Bronchial epithelial cell (primary cell): ENCODE measurements around the gene FGR. TPM values are rescaled to one million over a fixed set of nuclear protein-coding genes. Genes with fewer than 3 reads are reported as not detected.

Source experiments
- DNase-seq: peaks from one replicate; pipeline ENCODE4 v3.0.0-alpha.2; 2010; ENCODE audit warnings: low read depth
- FAIRE-seq: peaks from 2 replicates; lab custom pipeline; 2011; peaks lifted over from hg19 to GRCh38; lab: Jason Lieb, UNC
- H3K27me3 ChIP-seq: 2 replicates; pipeline ENCODE4 v1.5.1; 2011; ENCODE audit warnings: low read length; ENCODE audit not compliant: control insufficient read depth, insufficient read depth
- H3K36me3 ChIP-seq: 2 replicates; pipeline ENCODE4 v1.5.1; 2011; ENCODE audit warnings: low read length; ENCODE audit not compliant: control insufficient read depth, insufficient read depth
- H3K4me3 ChIP-seq: 2 replicates; pipeline ENCODE4 v1.5.1; 2011; ENCODE audit warnings: mild to moderate bottlenecking, low read depth, low read length, control low read depth
- CTCF ChIP-seq: IDR thresholded peaks from 2 replicates; pipeline ENCODE4 v1.5.1; 2011; ENCODE audit warnings: mild to moderate bottlenecking, moderate library complexity, low read length, control low read depth, inconsistent platforms; ENCODE audit not compliant: insufficient read depth, severe bottlenecking
- total RNA-seq: library from RNA; depleted of rRNA; stranded (reverse); fragments of >200 nt; gene quantifications from 2 replicates; pipeline ENCODE4 v1.2.1, GENCODE V29; 2014

The FGR gene
- total RNA-seq, 1 donor from 2014 or later, result 1.1 TPM

- Histone ChIP-seq H3K27me3 (no peaks in the 10 kb centered on the region), H3K36me3 (no peaks in the 10 kb centered on the region), H3K4me3 (no peak overlapping the region)
- no peak for TF ChIP-seq CTCF
- FAIRE-seq (peak; percentile 7), DNase-seq (no peak)
These were observed 17.6 kb downstream of the FGR start for GRCh38 chr1:27617420-27617819.

- peak; percentile 35 for TF ChIP-seq CTCF
- DNase-seq, result no peak
- no peak overlapping the region for H3K4me3 ChIP-seq
- no peak for FAIRE-seq
- no peaks in the 10 kb centered on the region for H3K36me3 ChIP-seq
- no peaks in the 10 kb centered on the region for H3K27me3 ChIP-seq
These were observed 18.5 kb downstream of the FGR start for GRCh38 chr1:27616441-27616840.

- FAIRE-seq (no peak), DNase-seq (no peak)
- Histone ChIP-seq H3K4me3 (no peak overlapping the region), H3K27me3 (no peaks in the 10 kb centered on the region), H3K36me3 (no peaks in the 10 kb centered on the region)
- TF ChIP-seq CTCF, result no peak
These were observed 19.4 kb downstream of the FGR start for GRCh38 chr1:27615346-27616192.

- Histone ChIP-seq H3K27me3 (peaks cover 2% of the 10 kb centered on the region), H3K36me3 (no peaks in the 10 kb centered on the region), H3K4me3 (no peak overlapping the region)
- TF ChIP-seq CTCF, result no peak
- DNase-seq (no peak), FAIRE-seq (no peak)
These were observed 20.2 kb downstream of the FGR start for GRCh38 chr1:27614625-27615344.

GRCh38 chr1:27614043-27614624, 20.9 kb downstream of the FGR start:
- DNase-seq (no peak), FAIRE-seq (no peak)
- no peaks in the 10 kb centered on the region for H3K36me3 ChIP-seq
- H3K27me3 ChIP-seq, result peaks cover 2% of the 10 kb centered on the region
- no peak overlapping the region for H3K4me3 ChIP-seq
- no peak for TF ChIP-seq CTCF
